ENCODE results near the gene TJP1. TPM values are rescaled to one million over a fixed set of nuclear protein-coding genes. Genes with fewer than 3 reads are reported as not detected.
"Not testable (repeated sequence)": the region's sequence is repeated elsewhere in the genome, so short reads cannot be mapped to it uniquely, and the experiment has no call there.

Gene TJP1
- total RNA-seq, 1 donor from 2014 or later: not detected

- H3K4me3 Mint-ChIP-seq: no peak overlapping the region
- no peaks in the 10 kb centered on the region for H3K27me3 Mint-ChIP-seq (ENCODE audit: insufficient read depth)
- H3K4me1 Mint-ChIP-seq (ENCODE audit: low read depth): no peaks in the 10 kb centered on the region
- no peaks in the 10 kb centered on the region for H3K36me3 Mint-ChIP-seq (ENCODE audit: low read depth)
- no peak for DNase-seq (ENCODE audit: low spot score)
- intact Hi-C loops (cut with micrococcal nuclease): no loop called here
- no peaks in the 10 kb centered on the region for H3K9me3 Mint-ChIP-seq
- H3K27ac Mint-ChIP-seq: no peak overlapping the region
Measured at GRCh38 chr15:29682781-29683180, 139.5 kb downstream of the TJP1 start.

GRCh38 chr15:29682361-29682760, 139.9 kb downstream of the TJP1 start:
- Mint-ChIP-seq H3K4me3 (no peak overlapping the region), H3K27ac (no peak overlapping the region), H3K27me3 (ENCODE audit: insufficient read depth) (peaks cover 4% of the 10 kb centered on the region), H3K9me3 (no peaks in the 10 kb centered on the region), H3K36me3 (ENCODE audit: low read depth) (no peaks in the 10 kb centered on the region), H3K4me1 (ENCODE audit: low read depth) (no peaks in the 10 kb centered on the region)
- DNase-seq (ENCODE audit: low spot score): no peak
- intact Hi-C loops (cut with micrococcal nuclease): no loop called here

GRCh38 chr15:29681946-29682345, 140.3 kb downstream of the TJP1 start:
- Mint-ChIP-seq H3K4me1 (ENCODE audit: low read depth) (no peaks in the 10 kb centered on the region), H3K4me3 (no peak overlapping the region), H3K36me3 (ENCODE audit: low read depth) (no peaks in the 10 kb centered on the region), H3K27me3 (ENCODE audit: insufficient read depth) (peaks cover 8% of the 10 kb centered on the region), H3K27ac (no peak overlapping the region), H3K9me3 (no peaks in the 10 kb centered on the region)
- DNase-seq (ENCODE audit: low spot score): no peak
- intact Hi-C loops (cut with micrococcal nuclease): no loop called here

GRCh38 chr15:29681166-29681845, 141.0 kb downstream of the TJP1 start:
- Mint-ChIP-seq H3K27me3 (ENCODE audit: insufficient read depth) (peaks cover 8% of the 10 kb centered on the region), H3K9me3 (no peaks in the 10 kb centered on the region), H3K27ac (no peak overlapping the region), H3K4me3 (no peak overlapping the region), H3K4me1 (ENCODE audit: low read depth) (no peaks in the 10 kb centered on the region), H3K36me3 (ENCODE audit: low read depth) (no peaks in the 10 kb centered on the region)
- no peak for DNase-seq (ENCODE audit: low spot score)
- intact Hi-C loops (cut with micrococcal nuclease): no loop called here

- Mint-ChIP-seq H3K27me3 (ENCODE audit: insufficient read depth) (peaks cover 9% of the 10 kb centered on the region), H3K4me1 (ENCODE audit: low read depth) (no peaks in the 10 kb centered on the region), H3K9me3 (no peaks in the 10 kb centered on the region)
Measured at GRCh38 chr15:29680465-29681165, 141.7 kb downstream of the TJP1 start.

GRCh38 chr15:29678504-29679034, 143.7 kb downstream of the TJP1 start:
- Mint-ChIP-seq H3K27ac (no peak overlapping the region), H3K27me3 (ENCODE audit: insufficient read depth) (peaks cover 18% of the 10 kb centered on the region), H3K9me3 (no peaks in the 10 kb centered on the region), H3K4me3 (no peak overlapping the region), H3K36me3 (ENCODE audit: low read depth) (no peaks in the 10 kb centered on the region), H3K4me1 (ENCODE audit: low read depth) (no peaks in the 10 kb centered on the region)
- intact Hi-C loops (cut with micrococcal nuclease): no loop called here
- no peak for DNase-seq (ENCODE audit: low spot score)

More at GRCh38 chr15:29680465-29681165, 141.7 kb downstream of the TJP1 start:
- DNase-seq (ENCODE audit: low spot score): no peak
- H3K4me3 Mint-ChIP-seq: no peak overlapping the region
- H3K36me3 Mint-ChIP-seq (ENCODE audit: low read depth): no peaks in the 10 kb centered on the region
- intact Hi-C loops (cut with micrococcal nuclease): no loop called here
- no peak overlapping the region for H3K27ac Mint-ChIP-seq

- H3K36me3 Mint-ChIP-seq (ENCODE audit: low read depth): no peaks in the 10 kb centered on the region
- no peak overlapping the region for H3K27ac Mint-ChIP-seq
- intact Hi-C loops (cut with micrococcal nuclease): no loop called here
- H3K4me1 Mint-ChIP-seq (ENCODE audit: low read depth): no peaks in the 10 kb centered on the region
- no peak overlapping the region for H3K4me3 Mint-ChIP-seq
- peaks cover 20% of the 10 kb centered on the region for H3K27me3 Mint-ChIP-seq (ENCODE audit: insufficient read depth)
- no peaks in the 10 kb centered on the region for H3K9me3 Mint-ChIP-seq
- no peak for DNase-seq (ENCODE audit: low spot score)
Measured at GRCh38 chr15:29677871-29678461, 144.3 kb downstream of the TJP1 start.

- Mint-ChIP-seq H3K9me3 (no peaks in the 10 kb centered on the region), H3K4me3 (no peak overlapping the region), H3K27me3 (ENCODE audit: insufficient read depth) (peaks cover 23% of the 10 kb centered on the region), H3K36me3 (ENCODE audit: low read depth) (no peaks in the 10 kb centered on the region), H3K27ac (no peak overlapping the region), H3K4me1 (ENCODE audit: low read depth) (no peaks in the 10 kb centered on the region)
- DNase-seq (ENCODE audit: low spot score): no peak
- intact Hi-C loops (cut with micrococcal nuclease): no loop called here
Measured at GRCh38 chr15:29677455-29677854, 144.8 kb downstream of the TJP1 start.

GRCh38 chr15:29676961-29677402, 145.3 kb downstream of the TJP1 start:
- Mint-ChIP-seq H3K4me1 (ENCODE audit: low read depth) (no peaks in the 10 kb centered on the region), H3K9me3 (no peaks in the 10 kb centered on the region), H3K27me3 (ENCODE audit: insufficient read depth) (peaks cover 23% of the 10 kb centered on the region), H3K4me3 (no peak overlapping the region), H3K36me3 (ENCODE audit: low read depth) (no peaks in the 10 kb centered on the region), H3K27ac (no peak overlapping the region)
- intact Hi-C loops (cut with micrococcal nuclease): no loop called here
- DNase-seq (ENCODE audit: low spot score): no peak

- H3K27ac Mint-ChIP-seq; intact Hi-C loops (cut with micrococcal nuclease); H3K4me1 Mint-ChIP-seq (ENCODE audit: low read depth); H3K36me3 Mint-ChIP-seq (ENCODE audit: low read depth); H3K9me3 Mint-ChIP-seq; DNase-seq (ENCODE audit: low spot score); H3K4me3 Mint-ChIP-seq: not testable (repeated sequence)
- peaks cover 23% of the 10 kb centered on the region for H3K27me3 Mint-ChIP-seq (ENCODE audit: insufficient read depth)
Measured at GRCh38 chr15:29676374-29676960, 145.8 kb downstream of the TJP1 start.

GRCh38 chr15:29675791-29676301, 146.4 kb downstream of the TJP1 start:
- no peak for DNase-seq (ENCODE audit: low spot score)
- H3K9me3 Mint-ChIP-seq: no peaks in the 10 kb centered on the region
- H3K4me1 Mint-ChIP-seq (ENCODE audit: low read depth): no peaks in the 10 kb centered on the region
- H3K36me3 Mint-ChIP-seq (ENCODE audit: low read depth): no peaks in the 10 kb centered on the region
- no peak overlapping the region for H3K4me3 Mint-ChIP-seq
- no peak overlapping the region for H3K27ac Mint-ChIP-seq
- peaks cover 23% of the 10 kb centered on the region for H3K27me3 Mint-ChIP-seq (ENCODE audit: insufficient read depth)
- intact Hi-C loops (cut with micrococcal nuclease): no loop called here

- Mint-ChIP-seq H3K4me1 (ENCODE audit: low read depth) (no peaks in the 10 kb centered on the region), H3K9me3 (no peaks in the 10 kb centered on the region), H3K36me3 (ENCODE audit: low read depth) (no peaks in the 10 kb centered on the region), H3K27ac (no peak overlapping the region), H3K27me3 (ENCODE audit: insufficient read depth) (peaks cover 23% of the 10 kb centered on the region), H3K4me3 (no peak overlapping the region)
- DNase-seq (ENCODE audit: low spot score): no peak
- intact Hi-C loops (cut with micrococcal nuclease): no loop called here
Measured at GRCh38 chr15:29674661-29675533, 147.4 kb downstream of the TJP1 start.
